Colonic mucosa (tissue), 4 donors: ENCODE data around the gene TSPAN4. TPM values are rescaled to one million over a fixed set of nuclear protein-coding genes. Genes with fewer than 3 reads are reported as not detected.

ENCODE experiments used
- DNase-seq: peaks from one replicate; pipeline ENCODE4 v3.0.0-alpha.2; 2020
- H3K27ac ChIP-seq: fragments of 200-600 bp; one replicate; pipeline ENCODE4 v1.8.0; 2021
- H3K27me3 ChIP-seq: fragments of 200-600 bp; one replicate; pipeline ENCODE4 v1.8.0; 2021
- H3K36me3 ChIP-seq: fragments of 200-600 bp; one replicate; pipeline ENCODE4 v1.8.0; 2021
- H3K4me1 ChIP-seq: fragments of 200-600 bp; one replicate; pipeline ENCODE4 v1.8.0; 2021; ENCODE audit warnings: mild to moderate bottlenecking
- H3K4me3 ChIP-seq: fragments of 200-600 bp; one replicate; pipeline ENCODE4 v1.8.0; 2021
- H3K9ac ChIP-seq, 2 donors: one replicate each; pipeline ENCODE4 v1.7.0; 2013; ENCODE audit warnings: control low read depth in 2 of 2, low read depth in 2 of 2, low read length in 2 of 2
- H3K9me3 ChIP-seq: fragments of 200-600 bp; one replicate; pipeline ENCODE4 v1.8.0; 2021
- CTCF ChIP-seq: fragments of 200-600 bp; IDR thresholded peaks from one replicate; pipeline ENCODE4 v1.8.0; 2022; ENCODE audit warnings: antibody characterized with exemption, mild to moderate bottlenecking
- intact Hi-C: fragments of 100-400 bp; cut with DNase I; formaldehyde crosslinking; loops from one replicate; pipeline ENCODE4 v1.14.1; 2022
- total RNA-seq, 2 donors: library from RNA; stranded (reverse); fragmentation: NEBNext Ultra II Directional in 1 of 2; extraction: Animal tissue kit (Norgen Biotek cat#: 25700) in 1 of 2; gene quantifications; one replicate each; pipeline ENCODE4 v1.2.1, GENCODE V29; 2021
- donor health status: healthy.
- donor health status: DM: no; HTN: no; CAD: no.
- donor health status: DM: no; HTN: no; CAD: no.

The TSPAN4 gene
- total RNA-seq, 2 donors from 2014 or later: 12.1 to 12.7 TPM

DNA sequence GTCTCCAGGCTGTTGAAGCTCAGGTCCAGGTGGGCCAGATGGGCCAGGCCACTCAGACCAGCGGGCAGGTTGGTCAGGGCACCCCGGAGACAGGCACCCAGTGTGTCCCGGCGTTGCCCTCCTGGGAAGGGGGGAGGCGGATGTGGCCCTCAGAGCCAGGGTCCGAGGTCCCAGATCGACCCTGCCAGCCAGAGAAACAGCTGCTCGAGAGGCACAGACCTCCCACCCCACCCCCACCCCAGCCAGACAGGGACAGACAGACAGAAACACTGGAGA is 39.2 kb upstream of the TSPAN4 start:
- Histone ChIP-seq H3K27me3 (no peaks in the 10 kb centered on the region), H3K36me3 (no peaks in the 10 kb centered on the region), H3K27ac (no peak overlapping the region), H3K9ac (no peak overlapping the region), H3K9me3 (no peaks in the 10 kb centered on the region), H3K4me1 (peaks cover 17% of the 10 kb centered on the region), H3K4me3 (no peak overlapping the region)
- no peak for TF ChIP-seq CTCF
- DNase-seq: no peak
- intact Hi-C loops: no loop called here

GRCh38 chr11:803770-804598 is 38.7 kb upstream of the TSPAN4 start:
- Histone ChIP-seq H3K27me3 (no peaks in the 10 kb centered on the region), H3K9ac (peak overlapping the region; percentile 72 to 75), H3K27ac (peak overlapping the region; percentile 83), H3K9me3 (no peaks in the 10 kb centered on the region), H3K4me1 (peaks cover 20% of the 10 kb centered on the region), H3K4me3 (peak overlapping the region; percentile 67), H3K36me3 (no peaks in the 10 kb centered on the region)
- no peak for TF ChIP-seq CTCF
- no peak for DNase-seq
- intact Hi-C loops: no loop called here

DNA sequence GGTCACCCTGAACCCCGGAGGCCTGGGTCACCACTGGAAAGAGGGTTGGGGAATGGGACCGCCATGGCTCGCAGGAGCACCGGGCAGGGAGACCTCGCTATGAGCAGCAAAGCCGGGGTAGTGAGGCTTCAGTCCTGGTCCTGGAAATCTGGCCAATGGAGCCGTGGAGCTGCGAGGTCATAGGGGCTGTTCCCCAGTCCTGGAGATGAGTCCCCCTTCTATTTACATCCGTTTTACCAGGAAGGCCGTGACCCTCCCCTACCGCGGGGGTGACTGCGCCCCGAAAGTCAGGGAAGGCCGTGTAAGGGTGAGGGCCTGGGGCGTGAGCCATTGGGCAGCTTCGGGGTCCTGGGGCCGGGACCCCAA is 38.1 kb upstream of the TSPAN4 start:
- H3K9ac ChIP-seq: peak overlapping the region; percentile 72 to 75
- TF ChIP-seq CTCF: no peak
- H3K27ac ChIP-seq: peak overlapping the region; percentile 83
- peak overlapping the region; percentile 67 for H3K4me3 ChIP-seq
- peaks cover 20% of the 10 kb centered on the region for H3K4me1 ChIP-seq
- intact Hi-C loops: no loop called here
- no peak for DNase-seq
- H3K36me3 ChIP-seq: no peaks in the 10 kb centered on the region
- H3K9me3 ChIP-seq: no peaks in the 10 kb centered on the region
- H3K27me3 ChIP-seq: no peaks in the 10 kb centered on the region

DNA sequence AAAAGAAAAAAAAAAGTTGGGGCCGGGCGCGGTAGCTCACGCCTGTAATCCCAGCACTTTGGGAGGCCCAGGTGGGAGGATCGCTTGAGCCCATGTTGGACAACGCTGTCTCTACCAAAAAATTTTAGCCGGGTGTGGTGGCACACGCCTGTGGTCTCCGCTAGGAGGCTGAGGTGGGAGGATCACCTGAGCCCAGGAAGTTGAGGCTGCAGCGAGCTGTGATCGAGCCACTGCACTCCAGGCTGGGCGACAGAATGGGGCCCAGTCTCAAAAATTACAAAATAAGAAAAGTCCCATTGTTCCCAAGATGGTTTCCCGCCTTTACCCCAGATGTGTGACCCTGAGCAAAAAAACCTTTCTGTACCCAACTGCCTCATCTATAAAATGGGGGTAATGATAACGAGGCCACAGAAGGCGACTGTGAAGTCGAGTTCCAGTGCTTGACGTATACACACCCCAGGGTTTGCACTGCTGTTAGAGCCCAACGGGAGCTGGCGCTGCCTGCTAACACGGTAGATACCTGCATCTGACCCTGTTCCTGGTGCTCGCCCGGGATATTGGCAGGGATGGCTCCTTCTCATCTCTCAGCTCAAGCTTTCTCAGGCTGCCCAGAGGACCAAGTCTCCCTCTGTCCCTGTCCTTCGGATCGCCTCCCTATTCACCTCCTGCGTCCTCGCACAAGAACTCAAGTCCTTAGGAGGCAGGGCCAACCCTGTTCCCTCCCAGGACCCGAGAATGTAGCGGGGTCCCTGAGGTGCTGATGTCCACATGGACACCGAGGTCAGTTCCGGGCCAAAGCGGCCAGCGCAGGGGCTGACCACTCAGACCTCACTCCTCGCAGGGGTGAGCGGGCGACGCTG is 34.0 kb upstream of the TSPAN4 start:
- peak overlapping the region; percentile 84 for H3K27ac ChIP-seq
- H3K9ac ChIP-seq: peak overlapping the region; percentile 87 to 100
- intact Hi-C loops: no loop called here

More for the DNA sequence above, 34.0 kb upstream of the TSPAN4 start:
- H3K27me3 ChIP-seq: no peaks in the 10 kb centered on the region
- no peak for TF ChIP-seq CTCF
- H3K36me3 ChIP-seq: peaks cover 4% of the 10 kb centered on the region
- no peaks in the 10 kb centered on the region for H3K9me3 ChIP-seq
- peaks cover 31% of the 10 kb centered on the region for H3K4me1 ChIP-seq
- DNase-seq: no peak
- H3K4me3 ChIP-seq: peak overlapping the region; percentile 99
